Measurements from ENCODE around the gene MPHOSPH10. TPM values are rescaled to one million over a fixed set of nuclear protein-coding genes. Genes with fewer than 3 reads are reported as not detected.

The MPHOSPH10 gene
- 36.2 to 52.7 TPM (median 39.4 TPM) in 5 replicates for total RNA-seq (2022; extraction: Qiagen RNA extraction)

GRCh38 chr2:71130152-71130904 lies at the start of gene MPHOSPH10, which contains the start of gene MCEE:
MPHOSPH10 (plus strand) TSS chr2:71130634; CDS start chr2:71130666, 32 bp downstream.
MCEE (minus strand) TSS chr2:71130229; CDS start chr2:71130219, 10 bp downstream.

Other genes starting within 250 kb of the MPHOSPH10 start
- gene VAX2, start 230.1 kb upstream of the MPHOSPH10 start, total RNA-seq (2022; extraction: Qiagen RNA extraction) = 3.6 to 5.1 TPM (median 4.3 TPM) in 5 replicates
- 1.9 to 3.6 TPM (median 2.5 TPM) in 5 replicates for gene ATP6V1B1, start 194.7 kb upstream of the MPHOSPH10 start, total RNA-seq (2022; extraction: Qiagen RNA extraction)
- 0.11 to 0.12 TPM in 2 of 5 replicates, not detected in the others for gene ANKRD53, start 152.0 kb upstream of the MPHOSPH10 start, total RNA-seq (2022; extraction: Qiagen RNA extraction)
- 76.0 to 89.4 TPM (median 81.0 TPM) in 5 replicates for gene TEX261, start 135.8 kb upstream of the MPHOSPH10 start, total RNA-seq (2022; extraction: Qiagen RNA extraction)
- gene NAGK, start 62.0 kb upstream of the MPHOSPH10 start, total RNA-seq (2022; extraction: Qiagen RNA extraction) = 69.8 to 94.8 TPM (median 88.3 TPM) in 5 replicates
- gene MCEE, start 405 bp upstream of the MPHOSPH10 start, total RNA-seq (2022; extraction: Qiagen RNA extraction) = 10.7 to 12.1 TPM (median 11.6 TPM) in 5 replicates
- 0.22 to 0.31 TPM (median 0.27 TPM) in 5 replicates for gene PAIP2B, start 96.5 kb downstream of the MPHOSPH10 start, total RNA-seq (2022; extraction: Qiagen RNA extraction)
- 54.5 to 85.1 TPM (median 62.1 TPM) in 5 replicates for gene ZNF638, start 201.1 kb downstream of the MPHOSPH10 start, total RNA-seq (2022; extraction: Qiagen RNA extraction)